ENCODE measurements around the gene ANKRD36C. TPM values are rescaled to one million over a fixed set of nuclear protein-coding genes. Genes with fewer than 3 reads are reported as not detected.
"Not testable (repeated sequence)": the region's sequence is repeated elsewhere in the genome, so short reads cannot be mapped to it uniquely, and the experiment has no call there.

The ANKRD36C gene
- total RNA-seq, 1 experiment from 2014 or later, result 30.1 TPM

DNA sequence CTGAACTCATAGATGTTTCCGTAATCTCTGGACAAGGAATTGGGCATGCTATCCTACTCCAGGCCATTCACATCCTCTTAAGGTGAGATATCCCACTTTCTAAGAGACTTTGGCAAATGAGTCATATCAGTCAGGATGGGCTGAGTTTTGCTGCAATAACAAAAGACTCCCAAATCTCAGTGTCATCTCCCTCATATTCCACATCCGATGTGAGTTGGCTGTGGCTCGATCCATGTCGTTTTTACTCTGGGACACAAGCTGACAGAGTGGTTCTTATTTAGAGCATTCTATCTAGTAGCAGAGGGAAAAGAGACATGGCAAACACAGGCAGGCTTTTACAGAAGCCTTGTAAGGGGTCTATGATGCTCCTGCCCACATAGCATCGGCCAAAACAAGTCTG lies 14.6 kb upstream of the ANKRD36C start:
- H3K27me3 ChIP-seq (replicated peaks; ENCODE audit: insufficient read depth, low read depth, low read length, poor library complexity); CTCF ChIA-PET; intact Hi-C loops (cut with micrococcal nuclease; ENCODE audit: unreplicated experiment); H3K9me3 ChIP-seq (ENCODE audit: low read depth, low read length, poor library complexity, severe bottlenecking); DNase-seq (ENCODE audit: low spot score); H3K4me1 ChIP-seq (ENCODE audit: insufficient read depth, low read length, poor library complexity, severe bottlenecking); BruUV-seq (replicated peaks); H3K27ac ChIP-seq (ENCODE audit: low read depth, low read length, poor library complexity, severe bottlenecking); POLR2A ChIA-PET (ENCODE audit: low non-redundant PET); H3K36me3 ChIP-seq (ENCODE audit: insufficient read depth, low read length, poor library complexity, severe bottlenecking); H3K4me3 ChIP-seq (ENCODE audit: low read depth, low read length, poor library complexity, severe bottlenecking): not testable (repeated sequence)

DNA sequence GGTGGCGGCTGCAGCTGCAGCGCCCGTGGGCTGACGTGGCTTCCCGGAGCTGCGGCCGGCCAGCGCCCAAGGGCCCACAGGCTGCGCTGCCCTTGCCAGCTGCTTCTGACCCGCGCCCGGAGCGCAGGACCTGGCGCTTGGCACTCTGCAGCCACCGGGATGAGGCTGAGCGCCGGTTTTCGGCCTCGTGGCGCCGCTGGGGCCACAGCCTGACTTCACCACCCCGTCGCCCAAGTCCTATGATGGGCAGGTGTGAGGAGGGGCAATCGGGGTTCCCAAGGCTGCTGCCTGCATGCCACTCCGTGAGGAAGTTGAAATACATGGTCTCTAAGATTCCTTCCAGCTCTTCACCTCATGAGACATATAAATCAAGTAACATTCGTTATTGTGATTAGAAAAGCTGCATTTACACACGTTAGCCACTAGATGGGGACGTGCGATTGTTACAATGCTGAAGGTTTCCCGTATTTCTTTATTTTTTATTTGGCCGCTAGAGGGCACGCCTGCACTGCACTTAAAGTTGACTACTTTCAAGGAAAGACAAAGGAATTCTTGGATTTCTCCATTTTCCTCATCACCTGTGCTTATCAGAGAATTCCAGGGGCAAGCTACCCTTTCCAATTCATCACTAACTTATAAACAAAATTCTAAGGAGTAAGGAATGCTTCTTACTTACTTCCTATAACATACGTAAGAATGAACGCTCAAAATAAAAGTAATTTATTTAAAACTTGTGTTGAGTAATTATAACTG lies 1.1 kb upstream of the ANKRD36C start:
- Histone ChIP-seq H3K27ac (ENCODE audit: low read depth, low read length, poor library complexity, severe bottlenecking) (peak overlapping the region; percentile 80), H3K4me3 (ENCODE audit: low read depth, low read length, poor library complexity, severe bottlenecking) (peak overlapping the region; percentile 58)
- TF ChIP-seq, protein P1, sequence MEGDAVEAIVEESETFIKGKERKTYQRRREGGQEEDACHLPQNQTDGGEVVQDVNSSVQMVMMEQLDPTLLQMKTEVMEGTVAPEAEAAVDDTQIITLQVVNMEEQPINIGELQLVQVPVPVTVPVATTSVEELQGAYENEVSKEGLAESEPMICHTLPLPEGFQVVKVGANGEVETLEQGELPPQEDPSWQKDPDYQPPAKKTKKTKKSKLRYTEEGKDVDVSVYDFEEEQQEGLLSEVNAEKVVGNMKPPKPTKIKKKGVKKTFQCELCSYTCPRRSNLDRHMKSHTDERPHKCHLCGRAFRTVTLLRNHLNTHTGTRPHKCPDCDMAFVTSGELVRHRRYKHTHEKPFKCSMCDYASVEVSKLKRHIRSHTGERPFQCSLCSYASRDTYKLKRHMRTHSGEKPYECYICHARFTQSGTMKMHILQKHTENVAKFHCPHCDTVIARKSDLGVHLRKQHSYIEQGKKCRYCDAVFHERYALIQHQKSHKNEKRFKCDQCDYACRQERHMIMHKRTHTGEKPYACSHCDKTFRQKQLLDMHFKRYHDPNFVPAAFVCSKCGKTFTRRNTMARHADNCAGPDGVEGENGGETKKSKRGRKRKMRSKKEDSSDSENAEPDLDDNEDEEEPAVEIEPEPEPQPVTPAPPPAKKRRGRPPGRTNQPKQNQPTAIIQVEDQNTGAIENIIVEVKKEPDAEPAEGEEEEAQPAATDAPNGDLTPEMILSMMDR (conservative IDR thresholded peaks at IDR 0.05; ENCODE audit: low read depth, low read length), result peak; percentile 72
- H3K36me3 ChIP-seq (ENCODE audit: insufficient read depth, low read length, poor library complexity, severe bottlenecking); H3K9me3 ChIP-seq (ENCODE audit: low read depth, low read length, poor library complexity, severe bottlenecking); BruUV-seq (replicated peaks); H3K4me1 ChIP-seq (ENCODE audit: insufficient read depth, low read length, poor library complexity, severe bottlenecking); POLR2A ChIA-PET (ENCODE audit: low non-redundant PET); H3K27me3 ChIP-seq (replicated peaks; ENCODE audit: insufficient read depth, low read depth, low read length, poor library complexity): not testable (repeated sequence)
- peak; percentile 71 for DNase-seq (ENCODE audit: low spot score)
- CTCF ChIA-PET, result interaction anchor here (0.6 to 1.3 kb wide), 5 partner anchors 124 to 531 kb away, joined by 3 to 6 read pairs (median 4); partner anchors contain the start of gene ASTL
- intact Hi-C loops (cut with micrococcal nuclease; ENCODE audit: unreplicated experiment), result loop anchor here (2.0 to 5.0 kb wide), 2 partner anchors 182 to 515 kb away; partner anchors contain the start of gene NEURL3

DNA sequence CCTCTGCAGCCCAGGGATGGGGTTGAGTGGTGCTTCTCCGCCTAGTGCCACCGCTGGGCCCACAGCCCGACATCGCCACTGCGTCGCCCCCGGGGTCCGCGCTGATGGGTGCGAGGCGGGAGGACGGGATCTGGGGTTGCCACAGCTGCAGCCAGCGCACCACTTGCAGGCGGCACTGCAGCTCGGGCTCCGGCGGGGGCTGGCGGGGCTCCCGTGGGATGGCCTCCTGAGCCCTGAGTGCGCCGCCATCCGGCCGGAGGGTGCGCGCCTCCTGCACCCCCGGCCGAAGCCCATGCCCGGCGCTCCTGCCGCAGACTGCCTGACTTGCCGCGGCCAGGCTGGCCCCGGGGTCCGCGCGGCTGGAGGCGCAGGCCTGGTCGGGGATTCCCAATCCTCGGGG lies 478 bp upstream of the ANKRD36C start:
- BruUV-seq (replicated peaks), result not testable (repeated sequence)

DNA sequence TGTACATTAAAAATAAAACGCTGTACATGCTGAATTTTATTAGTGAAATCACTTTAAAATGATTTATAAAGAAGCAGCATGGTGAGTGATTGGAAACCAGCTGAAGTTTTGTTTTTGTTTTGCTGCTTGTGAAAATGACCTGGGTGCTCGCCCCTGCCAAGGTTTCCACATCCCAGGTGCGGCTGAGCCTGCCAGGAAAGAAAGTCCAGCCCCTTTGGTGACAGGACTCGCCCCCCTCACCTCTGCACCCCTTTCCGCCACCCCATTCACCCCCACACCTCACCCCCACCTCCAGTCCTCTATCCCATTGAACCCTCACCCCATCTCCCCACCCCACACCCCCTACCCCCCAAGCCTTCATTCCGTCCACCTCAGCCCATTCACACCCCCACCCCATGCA lies 740 bp downstream of the ANKRD36C start:
- CTCF ChIA-PET; BruUV-seq (replicated peaks): not testable (repeated sequence)
- intact Hi-C loops (cut with micrococcal nuclease; ENCODE audit: unreplicated experiment), result loop anchor here (5.0 kb wide), 1 partner anchor 516 kb away; the partner anchor contains the start of gene NEURL3

More for the DNA sequence above, 478 bp upstream of the ANKRD36C start:
- Histone ChIP-seq H3K4me3 (ENCODE audit: low read depth, low read length, poor library complexity, severe bottlenecking) (peak overlapping the region; percentile 58), H3K27ac (ENCODE audit: low read depth, low read length, poor library complexity, severe bottlenecking) (peak overlapping the region; percentile 80)
- H3K9me3 ChIP-seq (ENCODE audit: low read depth, low read length, poor library complexity, severe bottlenecking); H3K36me3 ChIP-seq (ENCODE audit: insufficient read depth, low read length, poor library complexity, severe bottlenecking); POLR2A ChIA-PET (ENCODE audit: low non-redundant PET); DNase-seq (ENCODE audit: low spot score); H3K4me1 ChIP-seq (ENCODE audit: insufficient read depth, low read length, poor library complexity, severe bottlenecking); H3K27me3 ChIP-seq (replicated peaks; ENCODE audit: insufficient read depth, low read depth, low read length, poor library complexity): not testable (repeated sequence)
- CTCF ChIA-PET, result interaction anchor here (0.7 to 1.3 kb wide), 4 partner anchors 125 to 272 kb away, joined by 3 to 6 read pairs (median 4); partner anchors contain the start of gene ASTL
- intact Hi-C loops (cut with micrococcal nuclease; ENCODE audit: unreplicated experiment), result loop anchor here (2.0 to 5.0 kb wide), 2 partner anchors 183 to 515 kb away; partner anchors contain the start of gene NEURL3

DNA sequence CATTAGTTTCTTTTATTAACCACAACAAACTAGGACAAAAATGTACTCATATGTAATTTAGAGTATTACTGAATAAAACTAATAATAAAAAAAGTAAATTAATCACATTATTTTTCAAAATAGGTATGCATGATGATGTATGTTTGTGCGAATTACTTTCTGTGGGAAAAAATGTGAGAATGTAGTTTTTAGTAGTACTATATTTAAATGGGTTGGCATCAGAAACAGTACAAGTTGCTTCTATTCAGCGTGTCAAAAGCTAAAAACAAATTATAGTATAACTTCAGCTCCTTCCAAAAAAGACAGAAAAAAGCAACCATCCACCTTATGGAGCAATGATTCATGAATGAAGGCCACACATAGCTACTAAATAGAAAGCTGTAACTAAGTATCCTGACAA lies 40.0 kb downstream of the ANKRD36C start:
- H3K9me3 ChIP-seq (ENCODE audit: low read depth, low read length, poor library complexity, severe bottlenecking); H3K4me3 ChIP-seq (ENCODE audit: low read depth, low read length, poor library complexity, severe bottlenecking); BruUV-seq (replicated peaks); H3K36me3 ChIP-seq (ENCODE audit: insufficient read depth, low read length, poor library complexity, severe bottlenecking); POLR2A ChIA-PET (ENCODE audit: low non-redundant PET); H3K4me1 ChIP-seq (ENCODE audit: insufficient read depth, low read length, poor library complexity, severe bottlenecking); CTCF ChIA-PET; intact Hi-C loops (cut with micrococcal nuclease; ENCODE audit: unreplicated experiment); H3K27me3 ChIP-seq (replicated peaks; ENCODE audit: insufficient read depth, low read depth, low read length, poor library complexity); H3K27ac ChIP-seq (ENCODE audit: low read depth, low read length, poor library complexity, severe bottlenecking); DNase-seq (ENCODE audit: low spot score): not testable (repeated sequence)

More for the DNA sequence above, 740 bp downstream of the ANKRD36C start:
- H3K36me3 ChIP-seq (ENCODE audit: insufficient read depth, low read length, poor library complexity, severe bottlenecking); POLR2A ChIA-PET (ENCODE audit: low non-redundant PET); H3K27me3 ChIP-seq (replicated peaks; ENCODE audit: insufficient read depth, low read depth, low read length, poor library complexity); H3K27ac ChIP-seq (ENCODE audit: low read depth, low read length, poor library complexity, severe bottlenecking); H3K4me3 ChIP-seq (ENCODE audit: low read depth, low read length, poor library complexity, severe bottlenecking); H3K4me1 ChIP-seq (ENCODE audit: insufficient read depth, low read length, poor library complexity, severe bottlenecking); H3K9me3 ChIP-seq (ENCODE audit: low read depth, low read length, poor library complexity, severe bottlenecking); DNase-seq (ENCODE audit: low spot score): not testable (repeated sequence)

DNA sequence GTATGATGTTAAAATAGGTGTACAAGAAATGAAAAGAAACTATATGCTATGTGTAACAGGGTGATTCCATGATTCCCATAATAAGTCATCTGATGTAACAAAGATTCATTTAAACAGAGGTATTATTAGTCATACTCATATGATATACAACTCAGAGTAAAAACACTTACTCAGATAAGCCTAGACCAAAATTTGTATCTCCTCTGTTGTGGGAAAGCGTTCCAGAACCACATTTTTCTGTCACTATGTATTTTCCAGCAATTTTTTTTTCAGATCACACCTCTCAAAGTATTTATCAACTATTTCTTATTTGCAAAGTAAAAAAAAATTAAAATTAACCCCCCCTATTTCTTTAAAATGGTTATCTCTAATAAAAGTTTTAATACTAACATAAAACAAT lies 43.6 kb downstream of the ANKRD36C start:
- H3K36me3 ChIP-seq (ENCODE audit: insufficient read depth, low read length, poor library complexity, severe bottlenecking); H3K4me3 ChIP-seq (ENCODE audit: low read depth, low read length, poor library complexity, severe bottlenecking); H3K4me1 ChIP-seq (ENCODE audit: insufficient read depth, low read length, poor library complexity, severe bottlenecking); BruUV-seq (replicated peaks); intact Hi-C loops (cut with micrococcal nuclease; ENCODE audit: unreplicated experiment); CTCF ChIA-PET; DNase-seq (ENCODE audit: low spot score); H3K9me3 ChIP-seq (ENCODE audit: low read depth, low read length, poor library complexity, severe bottlenecking); POLR2A ChIA-PET (ENCODE audit: low non-redundant PET); H3K27ac ChIP-seq (ENCODE audit: low read depth, low read length, poor library complexity, severe bottlenecking); H3K27me3 ChIP-seq (replicated peaks; ENCODE audit: insufficient read depth, low read depth, low read length, poor library complexity): not testable (repeated sequence)

DNA sequence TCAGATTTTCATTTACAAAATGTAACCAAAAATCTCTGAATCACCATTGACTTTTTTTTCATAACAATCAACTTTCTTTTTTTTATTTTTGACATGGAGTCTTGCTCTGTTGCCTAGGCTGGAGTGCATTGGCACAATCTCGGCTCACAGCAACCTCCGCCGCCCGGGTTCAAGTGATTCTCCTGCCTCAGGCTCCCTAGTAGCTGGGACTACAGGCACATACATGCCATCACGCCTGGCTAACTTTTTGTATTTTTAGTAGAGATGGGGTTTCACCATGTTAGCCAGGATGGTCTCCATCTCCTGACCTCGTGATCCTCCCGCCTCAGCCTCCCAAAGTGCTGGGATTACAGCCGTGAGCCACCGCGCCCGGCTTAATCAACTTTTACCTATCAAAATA lies 51.7 kb downstream of the ANKRD36C start:
- H3K4me3 ChIP-seq (ENCODE audit: low read depth, low read length, poor library complexity, severe bottlenecking); H3K36me3 ChIP-seq (ENCODE audit: insufficient read depth, low read length, poor library complexity, severe bottlenecking); H3K27me3 ChIP-seq (replicated peaks; ENCODE audit: insufficient read depth, low read depth, low read length, poor library complexity); H3K27ac ChIP-seq (ENCODE audit: low read depth, low read length, poor library complexity, severe bottlenecking); H3K9me3 ChIP-seq (ENCODE audit: low read depth, low read length, poor library complexity, severe bottlenecking); DNase-seq (ENCODE audit: low spot score); BruUV-seq (replicated peaks); intact Hi-C loops (cut with micrococcal nuclease; ENCODE audit: unreplicated experiment); CTCF ChIA-PET; POLR2A ChIA-PET (ENCODE audit: low non-redundant PET); H3K4me1 ChIP-seq (ENCODE audit: insufficient read depth, low read length, poor library complexity, severe bottlenecking): not testable (repeated sequence)
